ENCODE measurements around the gene NR2C2.
A peak's percentile ranks its signal among the peaks of the same experiment; 100 is the strongest.

The NR2C2 gene

DNA sequence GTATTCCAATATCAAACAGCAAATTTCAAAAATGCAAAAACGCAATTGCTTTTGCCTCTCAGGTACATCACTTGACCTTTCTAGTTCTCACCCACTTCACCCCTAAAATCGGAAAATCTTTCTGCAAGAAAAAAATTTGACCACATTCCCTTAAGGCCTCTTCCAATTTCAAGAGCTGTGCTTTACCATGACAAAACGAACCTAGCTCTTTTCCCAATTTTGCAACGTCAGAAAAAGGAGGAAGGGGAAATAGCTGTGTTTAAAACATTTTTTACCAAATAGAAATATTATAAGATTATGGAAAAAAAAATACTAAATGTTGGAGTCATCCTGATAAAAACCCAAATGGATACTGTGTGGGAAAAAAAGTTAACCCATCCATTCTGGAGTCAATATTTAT, 1.1 kb upstream of the NR2C2 start:
- ATAC-seq, result no peak
- TF ChIP-seq RARB (CRISPR knock-in tag; IDR thresholded peaks at IDR 0.05) (no peak), CSDC2 (CRISPR knock-in tag; IDR thresholded peaks at IDR 0.05) (no peak), POU6F1 (CRISPR knock-in tag; IDR thresholded peaks at IDR 0.05; ENCODE audit: borderline replicate concordance, low read depth) (no peak), CREB5 (CRISPR knock-in tag; IDR thresholded peaks at IDR 0.05; ENCODE audit: low read depth) (no peak), ISL1 (CRISPR knock-in tag; IDR thresholded peaks at IDR 0.05) (no peak), ZNF70 (CRISPR knock-in tag; IDR thresholded peaks at IDR 0.05) (no peak), SNAI2 (CRISPR knock-in tag; IDR thresholded peaks at IDR 0.05) (no peak), PATZ1 (CRISPR knock-in tag; IDR thresholded peaks at IDR 0.05; ENCODE audit: borderline replicate concordance) (no peak), ZFP3 (CRISPR knock-in tag; IDR thresholded peaks at IDR 0.05) (no peak), OSR1 (CRISPR knock-in tag; IDR thresholded peaks at IDR 0.05) (no peak), PPARA (CRISPR knock-in tag; IDR thresholded peaks at IDR 0.05; ENCODE audit: borderline replicate concordance) (no peak), ARNTL (CRISPR knock-in tag; IDR thresholded peaks at IDR 0.05; ENCODE audit: borderline replicate concordance, low read depth) (no peak)

DNA sequence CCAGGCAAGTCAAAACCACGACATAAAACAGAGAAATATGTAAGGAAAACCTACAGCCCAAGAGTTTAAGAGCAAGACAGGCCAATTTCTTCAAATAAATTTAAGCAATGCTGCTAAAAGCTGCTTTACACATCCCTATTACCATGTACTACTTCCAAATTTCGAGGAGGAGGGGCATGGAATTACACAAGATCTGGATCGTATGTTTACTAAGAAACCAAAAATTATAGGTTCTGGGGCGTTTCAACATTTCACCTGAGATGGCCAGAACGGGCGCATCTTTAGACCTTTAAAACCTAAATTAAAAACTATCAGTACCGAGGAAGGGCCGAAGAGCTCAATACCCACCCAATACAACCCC, 664 bp upstream of the NR2C2 start:
- ATAC-seq, result no peak
- no peak for TF ChIP-seq ZFP3 (CRISPR knock-in tag; IDR thresholded peaks at IDR 0.05)
- TF ChIP-seq ZNF8 (CRISPR knock-in tag; IDR thresholded peaks at IDR 0.05), result no peak
- TF ChIP-seq ZNF565 (CRISPR knock-in tag; conservative IDR thresholded peaks at IDR 0.05; ENCODE audit: low read depth), result no peak
- no peak for TF ChIP-seq TOX (CRISPR knock-in tag; IDR thresholded peaks at IDR 0.05; ENCODE audit: borderline replicate concordance)
- no peak for TF ChIP-seq PATZ1 (CRISPR knock-in tag; IDR thresholded peaks at IDR 0.05; ENCODE audit: borderline replicate concordance)
- TF ChIP-seq ARNTL (CRISPR knock-in tag; IDR thresholded peaks at IDR 0.05; ENCODE audit: borderline replicate concordance, low read depth), result no peak
- TF ChIP-seq POU6F1 (CRISPR knock-in tag; IDR thresholded peaks at IDR 0.05; ENCODE audit: borderline replicate concordance, low read depth), result no peak
- TF ChIP-seq CSDC2 (CRISPR knock-in tag; IDR thresholded peaks at IDR 0.05), result no peak
- TF ChIP-seq SNAI2 (CRISPR knock-in tag; IDR thresholded peaks at IDR 0.05), result no peak

GRCh38 chr3:14947886-14948608, 664 bp downstream of the NR2C2 start:
- ATAC-seq, result peak; percentile 97
- no peak for TF ChIP-seq ZFP3 (CRISPR knock-in tag; IDR thresholded peaks at IDR 0.05)

- no peak for TF ChIP-seq ZC3H10 (CRISPR knock-in tag; IDR thresholded peaks at IDR 0.05)
- TF ChIP-seq ZFP30 (CRISPR knock-in tag; IDR thresholded peaks at IDR 0.05), result no peak
- no peak for TF ChIP-seq TCF4 (CRISPR knock-in tag; IDR thresholded peaks at IDR 0.05; ENCODE audit: borderline replicate concordance)
- TF ChIP-seq GLIS3 (CRISPR knock-in tag; IDR thresholded peaks at IDR 0.05), result no peak
- TF ChIP-seq, protein P1, sequence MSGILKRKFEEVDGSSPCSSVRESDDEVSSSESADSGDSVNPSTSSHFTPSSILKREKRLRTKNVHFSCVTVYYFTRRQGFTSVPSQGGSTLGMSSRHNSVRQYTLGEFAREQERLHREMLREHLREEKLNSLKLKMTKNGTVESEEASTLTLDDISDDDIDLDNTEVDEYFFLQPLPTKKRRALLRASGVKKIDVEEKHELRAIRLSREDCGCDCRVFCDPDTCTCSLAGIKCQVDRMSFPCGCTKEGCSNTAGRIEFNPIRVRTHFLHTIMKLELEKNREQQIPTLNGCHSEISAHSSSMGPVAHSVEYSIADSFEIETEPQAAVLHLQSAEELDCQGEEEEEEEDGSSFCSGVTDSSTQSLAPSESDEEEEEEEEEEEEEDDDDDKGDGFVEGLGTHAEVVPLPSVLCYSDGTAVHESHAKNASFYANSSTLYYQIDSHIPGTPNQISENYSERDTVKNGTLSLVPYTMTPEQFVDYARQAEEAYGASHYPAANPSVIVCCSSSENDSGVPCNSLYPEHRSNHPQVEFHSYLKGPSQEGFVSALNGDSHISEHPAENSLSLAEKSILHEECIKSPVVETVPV (CRISPR knock-in tag; IDR thresholded peaks at IDR 0.05), result no peak
- TF ChIP-seq POU6F1 (CRISPR knock-in tag; IDR thresholded peaks at IDR 0.05; ENCODE audit: borderline replicate concordance, low read depth), result no peak
- TF ChIP-seq ARNTL (CRISPR knock-in tag; IDR thresholded peaks at IDR 0.05; ENCODE audit: borderline replicate concordance, low read depth), result no peak
- no peak for TF ChIP-seq ZNF565 (CRISPR knock-in tag; conservative IDR thresholded peaks at IDR 0.05; ENCODE audit: low read depth)
- no peak for TF ChIP-seq CSDC2 (CRISPR knock-in tag; IDR thresholded peaks at IDR 0.05)
- TF ChIP-seq ESRRG (CRISPR knock-in tag; IDR thresholded peaks at IDR 0.05), result no peak
- TF ChIP-seq OSR1 (CRISPR knock-in tag; IDR thresholded peaks at IDR 0.05), result no peak
- no peak for TF ChIP-seq BACH2 (CRISPR knock-in tag; IDR thresholded peaks at IDR 0.05; ENCODE audit: borderline replicate concordance)
- ATAC-seq, result no peak
These were observed 1.2 kb downstream of the NR2C2 start for GRCh38 chr3:14948609-14949038.
